Stimulated activated CD4-positive, alpha-beta T cell treated with anti-CD3 and anti-CD28 coated beads, Interleukin-15, amount 100 ng/mL, for 24 hours (primary cell): ENCODE data around the gene EVI5.
"Not testable (repeated sequence)": the region's sequence is repeated elsewhere in the genome, so short reads cannot be mapped to it uniquely, and the experiment has no call there.

Experiments used
- DNase-seq: peaks from one replicate; pipeline ENCODE4 v3.0.0-alpha.2; 2020

EVI5 gene

DNA sequence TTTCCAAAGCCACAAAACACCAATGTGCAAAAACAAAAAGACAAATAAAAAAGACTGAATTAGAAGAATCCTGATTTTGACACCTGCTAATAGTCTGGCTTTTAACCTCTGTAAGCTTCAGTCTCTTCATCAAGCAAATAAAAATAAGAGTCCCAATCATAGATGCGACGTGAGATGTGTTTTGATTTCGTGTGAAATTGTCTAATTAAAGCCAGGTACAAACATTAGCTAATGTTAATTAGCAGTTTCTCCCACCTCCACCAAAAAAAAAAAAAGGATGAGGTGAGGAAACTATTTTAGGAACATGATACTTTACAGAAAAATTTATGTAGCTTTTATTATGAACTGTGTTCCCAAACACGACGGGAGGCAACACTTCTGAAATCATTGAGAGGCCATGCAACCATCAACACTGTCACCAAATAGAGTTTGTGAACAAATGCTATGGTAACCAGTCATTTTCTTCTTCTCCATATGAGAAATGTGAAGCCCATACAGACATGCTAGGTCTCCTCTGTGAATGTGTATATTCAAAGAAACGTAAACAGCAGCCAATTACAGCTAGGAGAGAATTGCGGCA, 6.7 kb upstream of the EVI5 start:
- DNase-seq = no peak

DNA sequence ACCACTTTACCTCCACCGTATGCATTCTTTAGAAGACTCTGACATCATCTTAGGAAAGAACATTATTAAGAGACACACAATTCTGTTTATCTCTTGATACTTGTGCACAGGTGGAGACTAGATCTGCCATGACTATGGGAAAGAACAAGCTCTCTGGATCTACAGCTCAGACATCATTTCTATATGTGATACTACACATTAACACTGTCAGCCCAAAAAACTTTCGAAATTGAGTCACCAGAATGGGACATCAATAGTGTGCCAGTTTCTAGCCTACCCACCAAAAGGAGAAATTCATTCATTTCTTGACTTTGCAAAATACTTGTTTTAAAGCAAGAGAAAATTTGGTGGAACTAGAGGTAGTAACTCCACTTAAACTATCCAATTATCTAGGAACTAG, 6.0 kb upstream of the EVI5 start:
- no peak for DNase-seq

DNA sequence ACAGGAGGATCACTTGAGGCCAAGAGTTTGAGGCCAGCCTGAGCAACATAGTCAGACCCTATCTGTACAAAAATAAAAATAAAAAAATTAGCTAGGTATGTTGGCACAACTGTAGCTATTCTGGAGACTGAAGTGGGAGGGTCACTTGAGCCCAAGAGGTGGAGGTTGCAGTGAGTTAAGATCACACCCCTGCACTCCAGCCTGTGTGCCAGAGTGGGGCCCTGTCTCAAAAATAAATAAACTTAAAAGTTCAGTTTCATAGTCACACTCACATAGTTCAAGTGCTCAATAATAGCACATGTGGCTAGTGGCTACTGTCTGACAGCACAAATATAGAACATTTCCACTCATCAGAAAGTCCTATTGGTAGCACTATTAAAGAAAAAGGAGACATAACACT, 5.2 kb upstream of the EVI5 start:
- DNase-seq = no peak

DNA sequence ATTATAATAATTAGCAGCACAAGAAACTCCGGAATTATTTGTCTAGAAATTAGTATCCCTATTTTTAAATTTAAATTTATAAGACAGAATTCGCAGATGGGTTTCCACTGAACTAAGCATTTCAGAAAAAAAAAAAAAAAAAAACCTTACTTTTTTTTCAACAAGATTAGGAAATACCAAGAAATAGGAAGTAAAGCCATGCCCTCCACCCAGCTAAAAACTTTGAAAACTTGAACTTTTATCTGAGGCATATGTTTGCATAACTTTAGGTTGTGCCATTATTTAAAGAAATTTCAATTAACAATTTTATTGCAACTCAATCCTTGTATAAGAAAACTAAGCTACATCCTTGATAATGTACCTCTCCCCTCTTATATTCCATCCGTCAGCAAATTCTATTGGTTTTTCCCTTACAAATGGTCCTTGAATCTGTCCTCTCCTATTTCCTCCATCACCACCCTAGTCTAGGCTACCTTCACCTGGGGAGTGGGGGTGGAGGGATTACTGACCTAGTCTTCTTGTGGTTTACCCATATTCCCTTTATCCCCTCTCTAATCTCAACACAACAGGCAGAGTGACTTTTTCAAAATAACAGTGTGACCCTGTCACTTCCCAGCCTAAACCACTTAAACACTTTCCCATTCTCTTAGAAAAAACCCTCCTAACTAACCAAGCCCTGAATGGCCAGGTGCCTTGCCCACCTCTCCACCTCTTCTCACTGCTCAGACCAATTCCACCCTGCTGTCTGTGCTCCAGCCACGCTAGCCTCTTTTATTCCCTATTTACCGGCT, 1.4 kb upstream of the EVI5 start:
- no peak for DNase-seq

DNA sequence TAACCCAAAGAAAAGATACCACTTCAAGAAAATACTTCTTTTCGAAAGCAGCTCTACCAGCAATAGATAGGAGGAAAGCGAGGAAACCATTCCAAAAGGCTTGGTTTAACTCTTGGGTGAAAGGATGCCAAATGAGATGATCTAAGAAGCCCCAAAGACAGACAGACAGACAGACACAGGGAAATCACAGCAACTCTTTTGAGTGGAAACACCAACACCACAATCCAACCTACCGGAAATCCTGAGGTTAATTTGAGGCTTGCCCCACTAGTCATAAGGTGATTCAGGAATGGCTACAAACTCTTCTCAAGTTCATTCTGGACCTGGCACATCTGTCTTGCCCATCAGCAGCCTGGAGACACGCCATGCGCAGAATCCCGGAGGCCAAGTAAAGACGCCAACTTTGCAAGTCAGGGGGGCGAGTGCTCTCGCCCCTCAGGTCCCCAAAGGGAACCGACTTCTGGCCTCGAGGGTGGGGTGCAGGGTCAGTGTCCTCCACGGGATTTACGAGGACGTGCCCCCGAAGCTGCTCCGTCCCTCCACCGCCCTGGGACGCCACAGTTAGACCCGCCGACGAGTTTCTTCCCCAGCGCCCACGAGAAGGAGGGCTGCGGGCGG, 778 bp downstream of the EVI5 start:
- peak; percentile 51 for DNase-seq

DNA sequence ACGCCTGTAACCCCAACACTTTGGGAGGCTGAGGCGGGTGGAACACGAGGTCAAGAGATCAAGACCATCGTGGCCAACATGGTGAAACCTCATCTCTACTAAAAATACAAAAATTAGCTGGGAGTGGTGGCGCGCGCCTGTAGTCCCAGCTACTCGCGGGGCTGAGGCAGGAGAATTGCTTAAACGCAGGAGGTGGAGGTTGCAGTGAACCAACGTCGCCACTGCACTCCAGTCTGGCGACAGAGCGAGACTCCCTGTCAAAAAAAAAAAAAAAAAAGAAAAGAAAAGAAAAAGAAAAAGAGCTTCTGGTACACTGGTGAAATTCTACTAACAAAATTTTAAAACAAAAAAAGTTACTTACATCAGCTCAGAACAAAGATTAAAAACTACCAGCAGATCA, 1.4 kb downstream of the EVI5 start:
- DNase-seq = not testable (repeated sequence)

DNA sequence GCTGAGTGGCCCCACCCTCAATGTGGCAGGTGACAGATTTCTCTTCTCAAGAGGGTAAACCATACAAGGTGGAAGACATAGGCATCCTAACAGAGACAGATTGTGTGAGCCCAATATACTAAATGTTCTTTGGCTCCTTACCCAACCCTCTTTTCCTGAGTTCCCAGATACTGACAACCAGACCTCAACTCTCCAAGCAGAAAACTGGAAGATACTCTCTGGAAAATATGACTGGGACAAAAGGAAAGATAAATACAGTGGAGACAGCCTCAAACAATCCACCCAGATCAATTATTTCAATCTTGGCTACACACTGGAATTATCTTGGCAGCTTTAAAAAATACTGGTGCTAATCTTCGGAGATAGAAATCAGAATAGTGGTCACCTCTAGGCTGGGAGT, 6.5 kb downstream of the EVI5 start:
- DNase-seq = no peak

DNA sequence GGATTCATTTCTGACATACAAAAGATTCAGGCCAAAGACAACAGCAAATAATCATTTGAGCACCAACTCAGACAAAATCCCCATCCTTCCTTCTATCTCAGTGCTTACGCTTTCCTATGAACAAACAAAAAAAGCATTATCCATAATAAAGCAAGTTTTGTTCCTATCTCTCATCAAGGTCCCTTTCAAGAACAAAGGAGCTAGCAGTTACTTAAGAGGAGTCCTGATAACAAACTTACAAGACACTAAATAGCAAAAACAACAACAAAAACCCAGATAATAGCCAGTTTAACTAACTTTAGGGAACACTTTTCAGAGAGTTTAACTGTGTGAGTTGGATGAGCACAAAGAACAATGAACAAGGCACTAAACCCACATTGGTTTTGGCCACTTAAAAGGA, 10.5 kb downstream of the EVI5 start:
- DNase-seq = no peak

DNA sequence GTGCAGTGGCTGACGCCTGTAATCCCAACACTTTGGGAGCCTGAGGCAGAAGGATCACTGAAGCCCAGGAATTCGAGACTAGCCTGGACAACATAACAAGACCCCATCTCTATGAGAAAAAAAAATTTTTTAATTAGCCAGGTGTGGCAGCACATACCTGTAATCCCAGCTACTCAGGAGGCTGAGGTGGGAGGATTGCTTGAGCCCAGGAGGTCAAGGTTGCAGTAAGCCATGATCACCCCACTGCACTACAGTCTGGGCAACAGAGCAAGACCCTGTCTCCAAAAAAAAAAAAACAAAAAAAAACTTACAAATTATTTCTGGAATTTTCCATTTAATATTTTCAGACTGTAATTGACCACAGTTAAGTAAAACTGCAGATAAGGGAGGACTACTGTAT, 11.2 kb downstream of the EVI5 start:
- not testable (repeated sequence) for DNase-seq

DNA sequence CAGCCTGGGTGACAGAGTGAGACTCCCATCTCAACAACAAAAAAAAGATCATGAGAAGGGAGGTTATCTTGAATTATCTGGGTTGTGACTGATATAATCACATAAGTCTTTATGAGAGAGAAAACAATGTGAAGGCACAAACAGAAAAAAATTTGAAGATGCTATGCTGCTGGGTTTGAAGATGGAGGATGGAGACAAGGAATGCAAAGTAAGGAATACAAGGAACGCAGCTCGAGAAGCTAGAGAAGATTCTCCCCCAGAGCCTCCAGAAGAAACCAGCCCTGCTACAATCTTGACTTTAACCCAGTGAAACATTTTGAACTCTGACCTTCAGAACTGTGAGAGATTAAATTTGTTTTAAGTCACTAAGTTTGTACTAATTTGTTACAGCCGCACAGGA, 15.1 kb downstream of the EVI5 start:
- no peak for DNase-seq

DNA sequence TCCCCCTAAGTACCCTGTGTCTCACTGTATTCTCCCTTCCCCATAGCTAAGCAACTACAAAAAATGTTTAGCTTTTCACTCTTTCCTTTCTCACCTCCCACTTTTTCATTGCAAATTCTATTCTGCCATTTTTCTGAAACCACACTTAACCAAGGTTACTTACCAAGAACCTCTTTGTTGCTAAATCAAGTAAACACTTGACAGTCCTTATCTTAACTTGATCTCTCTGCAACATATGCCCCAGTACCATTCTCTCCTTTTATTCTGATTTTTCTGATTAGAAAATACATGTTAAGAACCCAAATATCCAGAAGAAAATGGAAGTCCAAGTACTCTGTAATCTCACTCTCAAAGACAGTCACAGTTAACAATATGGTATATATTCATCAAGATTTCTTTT, 16.0 kb downstream of the EVI5 start:
- no peak for DNase-seq

DNA sequence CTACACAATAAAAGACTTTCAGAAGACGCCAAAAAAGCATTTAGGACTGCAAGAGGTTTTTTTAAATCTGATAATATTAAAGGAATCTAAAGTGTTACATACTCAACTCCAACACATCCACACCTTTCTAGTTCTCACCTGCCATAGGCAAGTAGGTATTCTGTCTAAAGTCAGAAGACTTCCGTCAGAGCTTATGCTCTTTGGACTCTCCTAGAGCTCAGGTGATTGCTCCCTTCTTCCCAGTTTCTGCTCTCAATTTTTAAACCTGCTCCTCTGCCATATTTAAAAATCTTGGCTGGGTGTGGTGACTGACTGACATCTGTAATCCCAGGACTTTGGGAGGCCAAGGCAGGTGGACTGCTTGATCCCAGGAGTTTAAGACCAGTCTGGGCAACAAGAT, 16.6 kb downstream of the EVI5 start:
- DNase-seq = no peak

DNA sequence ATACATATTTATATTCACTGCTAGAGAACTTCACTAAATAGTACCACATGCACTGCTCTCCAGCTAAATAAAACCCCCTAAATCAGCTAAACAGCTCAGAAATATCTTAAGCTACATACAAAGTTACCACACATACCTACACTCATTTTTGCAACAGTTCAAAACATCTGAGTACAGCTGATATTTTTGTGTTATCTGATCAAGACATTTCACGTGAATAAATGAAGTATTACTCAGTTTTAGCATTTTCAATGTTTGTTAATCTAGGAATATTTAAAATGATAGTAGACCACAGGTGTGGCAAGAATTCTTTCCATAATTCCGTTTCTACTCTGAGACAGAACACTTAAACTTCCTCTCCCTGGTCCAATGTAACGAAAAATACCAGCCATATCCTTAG, 20.8 kb downstream of the EVI5 start:
- DNase-seq = no peak

DNA sequence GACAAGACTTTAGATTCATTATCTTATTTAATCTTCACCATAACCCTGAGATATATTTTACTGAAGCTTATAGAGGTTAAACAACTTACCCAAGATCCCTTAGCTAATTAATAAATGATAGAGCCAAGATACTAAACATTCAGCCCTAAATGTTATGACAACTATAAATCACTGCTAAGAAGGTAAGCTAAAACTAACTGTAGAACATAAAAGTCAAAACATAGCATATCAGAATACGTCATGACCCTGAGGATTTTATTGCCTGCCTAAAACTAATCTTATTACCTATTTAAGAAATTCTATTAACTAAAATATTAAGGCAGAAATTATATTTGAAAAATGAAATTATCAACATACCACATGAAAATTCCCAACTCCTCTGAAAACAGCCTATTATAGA, 22.6 kb downstream of the EVI5 start:
- DNase-seq = no peak

DNA sequence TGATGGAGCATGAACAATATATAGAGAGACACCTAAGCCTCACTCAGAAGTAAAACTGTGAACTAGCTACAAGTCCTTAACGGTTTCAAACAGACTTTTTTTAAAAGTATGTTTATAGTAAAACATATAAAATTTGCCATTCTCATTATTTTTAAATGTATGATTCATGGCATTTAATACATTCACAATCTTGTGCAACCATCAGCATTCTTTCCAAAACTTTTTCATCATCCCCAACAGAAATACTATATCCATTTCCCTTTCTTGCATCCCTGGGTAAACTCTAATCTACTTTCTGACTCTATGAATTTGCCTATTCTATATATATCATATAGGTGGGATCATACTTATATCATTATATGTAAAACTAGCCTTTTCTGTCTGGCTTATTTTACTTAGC, 25.5 kb downstream of the EVI5 start:
- DNase-seq = no peak

DNA sequence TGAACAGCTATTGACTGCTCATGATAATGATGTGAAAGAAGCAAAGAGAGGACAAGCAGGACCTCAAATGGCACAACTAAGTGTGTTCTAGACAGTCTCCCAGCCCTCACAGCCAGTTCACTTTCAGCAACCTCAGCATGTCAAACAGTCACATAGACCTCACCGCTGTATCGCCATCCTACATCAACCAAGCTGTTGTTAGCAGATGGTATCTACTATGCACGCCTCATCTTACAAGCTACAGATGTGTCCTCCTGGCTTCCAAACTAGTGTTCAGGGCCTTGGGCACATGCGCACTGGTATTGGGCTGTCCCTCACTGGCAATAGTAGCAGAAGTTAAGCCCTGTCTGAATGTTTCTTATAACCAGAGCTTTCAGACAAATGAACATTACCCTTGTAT, 28.4 kb downstream of the EVI5 start:
- DNase-seq = no peak

DNA sequence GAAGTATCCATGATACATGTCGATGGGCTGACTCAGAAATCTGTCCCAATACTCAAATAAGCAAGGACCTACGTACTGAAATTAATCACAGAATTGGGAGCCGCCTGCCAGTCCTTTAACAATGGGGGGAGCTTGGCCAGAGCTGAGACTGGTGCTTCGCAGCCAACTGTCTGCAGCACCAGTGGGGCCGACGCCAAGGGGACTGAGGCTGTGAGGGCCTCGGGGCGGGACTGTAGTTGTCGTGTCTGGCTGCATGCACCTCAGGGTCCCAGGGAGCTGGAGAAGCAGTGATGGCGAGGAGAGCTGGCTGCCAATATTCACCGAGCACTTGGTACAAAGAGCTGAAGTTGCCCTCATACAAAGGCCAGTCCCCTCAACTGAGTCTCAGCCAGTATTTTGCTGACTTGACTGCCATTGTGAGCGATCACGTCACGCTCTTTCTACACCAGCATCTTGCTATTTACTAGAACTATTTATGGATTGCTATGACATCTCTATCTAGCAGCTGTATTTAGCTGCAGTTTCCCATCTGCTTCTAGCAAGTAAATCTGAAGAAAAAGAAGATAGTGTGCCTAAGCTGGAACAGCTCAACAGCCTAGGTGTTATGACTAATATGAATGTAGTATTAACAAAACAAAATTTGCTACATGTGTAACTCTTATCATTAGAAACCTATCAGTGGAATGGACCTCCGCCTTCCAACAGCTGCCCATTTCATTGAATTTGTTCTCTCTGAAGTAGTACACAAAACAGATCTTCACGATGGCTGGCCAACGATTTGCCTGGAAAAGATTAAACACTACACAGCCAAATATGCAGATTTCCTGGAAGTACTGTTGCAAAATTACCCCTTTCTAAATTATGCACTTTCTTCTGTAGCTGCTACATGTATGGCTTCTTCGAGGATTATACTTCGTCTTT, 29.1 kb downstream of the EVI5 start:
- no peak for DNase-seq

DNA sequence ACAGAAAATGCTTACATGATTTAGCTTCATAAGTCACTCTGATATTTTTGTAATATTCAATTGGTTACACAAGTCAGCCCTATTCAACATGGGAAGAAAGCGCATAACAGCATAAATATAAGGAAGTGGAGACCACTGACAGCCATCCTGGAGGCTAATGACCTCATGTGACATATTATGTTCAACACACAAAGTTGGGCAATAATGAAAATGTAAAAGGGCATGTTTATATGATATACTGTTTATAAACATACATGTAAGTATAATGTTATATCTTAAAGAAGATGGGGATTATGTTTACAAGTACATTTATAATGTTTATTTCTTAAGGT, 30.2 kb downstream of the EVI5 start:
- DNase-seq = no peak

DNA sequence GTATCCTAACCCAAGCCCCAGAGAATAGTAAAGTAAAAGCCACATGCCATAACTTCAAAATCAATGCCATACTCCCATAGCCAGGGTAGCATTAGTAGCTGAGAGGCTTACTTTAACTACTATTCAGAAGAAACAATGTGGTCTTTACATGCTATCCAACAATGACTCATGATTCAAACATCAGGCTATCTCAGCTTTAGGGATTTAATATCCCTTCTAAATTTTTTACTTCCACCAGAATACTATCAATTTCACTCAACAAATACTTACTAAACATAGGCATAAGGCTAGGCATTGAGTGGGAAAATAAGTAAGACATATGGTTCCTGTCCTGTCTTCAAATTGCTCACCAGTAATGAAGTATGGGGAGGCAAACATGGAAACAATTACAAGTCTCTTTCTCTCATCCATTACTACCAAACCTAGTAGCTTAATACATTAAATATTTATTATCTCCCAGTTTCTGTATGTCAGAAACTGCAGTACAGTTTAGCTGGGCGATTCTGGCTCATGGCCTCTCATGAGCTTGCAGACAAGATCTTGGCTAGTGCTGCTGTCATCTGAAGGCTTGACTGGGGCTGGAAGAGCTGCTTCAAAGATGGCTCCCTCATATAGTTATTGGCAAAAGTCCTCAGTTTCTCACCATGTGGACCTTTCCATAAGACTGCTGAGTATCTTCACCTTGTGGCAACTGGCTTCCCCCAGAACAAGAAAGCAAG, 30.7 kb downstream of the EVI5 start:
- no peak for DNase-seq

DNA sequence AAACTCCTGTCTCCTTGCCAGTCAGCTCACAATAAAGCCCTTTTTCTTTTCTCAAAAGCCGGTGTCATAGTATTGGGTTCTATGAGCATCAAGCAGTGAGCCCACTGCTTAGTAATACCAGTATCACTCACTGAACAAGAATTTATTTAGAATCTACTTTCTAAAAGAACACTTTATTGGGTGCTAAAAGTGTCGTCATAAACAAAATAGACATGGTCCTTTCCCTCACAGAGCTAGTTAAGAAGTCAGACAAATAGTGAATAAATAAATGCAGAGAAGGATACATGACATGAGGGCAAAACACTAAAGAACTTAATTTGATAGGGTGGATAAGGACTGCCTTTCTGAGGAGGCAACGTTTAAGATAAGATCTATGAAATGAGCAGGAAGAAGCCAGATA, 32.2 kb downstream of the EVI5 start:
- DNase-seq = no peak

DNA sequence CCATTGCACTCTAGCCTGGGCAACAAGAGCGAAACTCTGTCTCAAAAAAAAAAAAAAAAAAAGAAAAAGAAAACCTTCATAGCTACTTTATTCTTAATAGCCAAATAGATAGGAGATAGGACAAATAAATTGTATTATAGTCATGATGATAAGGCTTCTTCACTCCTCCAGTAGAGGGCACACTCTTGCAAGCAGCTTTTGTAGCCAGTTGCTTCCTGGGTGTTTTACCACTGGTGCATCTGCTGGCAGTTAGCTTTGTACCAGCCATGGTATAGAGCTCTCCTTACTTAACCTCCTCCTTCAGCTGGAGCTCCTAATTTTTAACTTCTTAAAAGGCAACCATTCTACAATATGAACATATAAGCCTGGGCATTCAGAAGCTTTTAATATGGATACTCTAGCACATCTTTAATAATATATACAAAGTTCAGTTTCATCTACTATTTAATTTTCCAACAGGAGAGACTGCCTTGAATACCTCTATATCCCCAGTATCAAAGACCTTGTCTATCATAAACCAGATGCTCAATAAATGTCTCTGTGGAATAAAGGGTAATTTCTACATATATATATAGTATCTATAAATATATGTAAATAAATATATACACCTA, 35.8 kb downstream of the EVI5 start:
- peak; percentile 37 for DNase-seq

DNA sequence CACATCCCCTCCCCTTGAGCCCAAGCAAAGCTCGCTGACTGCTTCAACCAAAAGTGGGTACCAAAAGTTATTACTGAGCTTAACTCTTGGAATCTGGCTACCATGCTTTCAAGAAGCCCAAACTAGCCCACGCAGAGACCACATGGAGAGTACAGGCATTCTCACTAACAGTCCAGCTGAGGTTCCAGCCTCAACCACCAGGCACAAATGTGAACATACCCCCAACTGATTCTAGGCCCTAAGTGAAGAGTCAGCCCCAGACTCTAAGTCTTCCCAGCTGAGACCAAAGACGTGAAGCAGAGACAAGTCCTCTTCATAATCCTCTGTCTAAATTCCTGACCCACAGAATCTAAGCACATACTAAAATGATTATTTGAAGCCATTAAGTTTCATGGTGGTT, 36.8 kb downstream of the EVI5 start:
- no peak for DNase-seq

DNA sequence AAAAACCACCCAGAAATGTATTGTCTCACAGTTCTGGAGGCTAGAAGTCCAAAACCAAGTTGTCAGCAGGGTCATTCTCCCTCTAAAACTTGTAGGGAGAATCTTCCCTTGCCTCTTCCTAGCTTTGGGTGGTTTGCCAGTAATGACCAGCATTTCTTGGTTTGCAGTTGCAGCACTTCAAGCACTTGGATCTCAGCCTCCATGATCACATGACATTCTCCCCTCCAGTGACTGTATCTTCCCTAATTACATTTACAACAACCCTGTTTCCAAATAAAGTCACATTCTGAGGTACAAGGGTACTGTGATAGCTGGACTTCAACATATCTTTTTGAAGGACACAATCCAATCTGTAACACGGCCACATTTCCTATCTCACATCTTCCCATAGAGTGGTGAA, 37.2 kb downstream of the EVI5 start:
- no peak for DNase-seq
